Neural cell (in vitro differentiated cells): ENCODE data around the gene DAD1.

Experiments used
- CTCF ChIP-seq: fragments of 450-650 bp; IDR thresholded peaks from 2 replicates; pipeline ENCODE4 v1.5.1; 2014; ENCODE audit warnings: antibody characterized with exemption, mild to moderate bottlenecking, moderate library complexity; ENCODE audit not compliant: poor library complexity, severe bottlenecking
- EP300 ChIP-seq: fragments of 450-650 bp; conservative IDR thresholded peaks from 2 replicates; pipeline ENCODE4 v1.6.1; 2014; ENCODE audit warnings: antibody characterized with exemption, mild to moderate bottlenecking, moderate library complexity; ENCODE audit not compliant: poor library complexity, severe bottlenecking
- EZH2 ChIP-seq: fragments of 200-600, 300-800 bp; shearing (Covaris generic), sonication (generic); IDR thresholded peaks from 2 replicates; pipeline ENCODE4 v1.6.1; 2014; ENCODE audit warnings: antibody characterized with exemption, low read length, borderline replicate concordance, mild to moderate bottlenecking; ENCODE audit not compliant: insufficient read depth, poor library complexity, severe bottlenecking
- MXI1 ChIP-seq: fragments of 450-650 bp; conservative IDR thresholded peaks from 2 replicates; pipeline ENCODE4 v1.6.1; 2014; ENCODE audit warnings: antibody characterized with exemption, mild to moderate bottlenecking; ENCODE audit not compliant: poor library complexity, severe bottlenecking
- POLR2AphosphoS5 ChIP-seq: IDR thresholded peaks from 2 replicates; pipeline ENCODE4 v1.6.1; 2012
- SMC3 ChIP-seq: fragments of 450-650 bp; conservative IDR thresholded peaks from 2 replicates; pipeline ENCODE4 v1.6.1; 2014; ENCODE audit warnings: antibody characterized with exemption, mild to moderate bottlenecking, moderate library complexity; ENCODE audit not compliant: poor library complexity
- TAF1 ChIP-seq: IDR thresholded peaks from 2 replicates; pipeline ENCODE4 v1.6.1; 2012; ENCODE audit warnings: low read depth

GRCh38 chr14:22515929-22516328 is 73.1 kb downstream of the DAD1 start:
- no peak for TF ChIP-seq POLR2AphosphoS5
- no peak for TF ChIP-seq SMC3
- TF ChIP-seq CTCF = no peak
- no peak for TF ChIP-seq EP300
- no peak for TF ChIP-seq MXI1
- TF ChIP-seq TAF1 = no peak
- no peak for TF ChIP-seq EZH2
